Cardiac fibroblast (primary cell): Measurements from ENCODE around the gene LRRC30.

Experiments
- DNase-seq, 2 donors: peaks; one replicate each; pipeline versions ENCODE4 v3.0.0 to v3.0.0-alpha.2; 2010; ENCODE audit warnings: low read depth in 2 of 2
- H3K4me3 ChIP-seq, 2 donors: replicated peaks in 1 of 2; 1 replicate in 1 of 2; 2 replicates in 1 of 2; pipeline ENCODE4 v1.5.1; 2011; ENCODE audit warnings: low read depth in 2 of 2, low read length in 2 of 2, mild to moderate bottlenecking in 2 of 2, moderate library complexity in 1 of 2
- TF ChIP-seq, protein P1 (sequence below): IDR thresholded peaks from one replicate; pipeline ENCODE4 v1.5.1; 2011; ENCODE audit warnings: low read depth, mild to moderate bottlenecking, low read length, inconsistent platforms

The LRRC30 gene

DNA sequence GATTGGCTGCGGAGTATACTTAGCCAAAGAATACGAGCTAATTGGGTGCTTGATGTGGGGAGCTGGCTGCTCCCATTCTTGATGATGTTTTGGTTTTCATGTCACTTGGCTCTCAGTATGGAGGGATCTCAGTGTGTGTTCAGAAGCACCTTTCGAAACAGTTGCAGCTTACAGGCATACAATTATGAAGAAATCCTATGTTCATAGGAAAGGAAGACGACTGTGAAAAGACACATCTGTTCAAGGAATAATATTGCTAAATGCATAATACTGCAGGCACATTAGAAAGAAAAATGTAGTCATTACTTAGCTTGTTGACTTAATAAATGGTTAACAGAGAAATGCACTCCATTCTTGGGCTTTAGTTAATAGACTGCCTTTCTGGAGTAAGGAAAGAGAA, 4.1 kb downstream of the LRRC30 start:
- no peak for DNase-seq
- TF ChIP-seq, protein P1, sequence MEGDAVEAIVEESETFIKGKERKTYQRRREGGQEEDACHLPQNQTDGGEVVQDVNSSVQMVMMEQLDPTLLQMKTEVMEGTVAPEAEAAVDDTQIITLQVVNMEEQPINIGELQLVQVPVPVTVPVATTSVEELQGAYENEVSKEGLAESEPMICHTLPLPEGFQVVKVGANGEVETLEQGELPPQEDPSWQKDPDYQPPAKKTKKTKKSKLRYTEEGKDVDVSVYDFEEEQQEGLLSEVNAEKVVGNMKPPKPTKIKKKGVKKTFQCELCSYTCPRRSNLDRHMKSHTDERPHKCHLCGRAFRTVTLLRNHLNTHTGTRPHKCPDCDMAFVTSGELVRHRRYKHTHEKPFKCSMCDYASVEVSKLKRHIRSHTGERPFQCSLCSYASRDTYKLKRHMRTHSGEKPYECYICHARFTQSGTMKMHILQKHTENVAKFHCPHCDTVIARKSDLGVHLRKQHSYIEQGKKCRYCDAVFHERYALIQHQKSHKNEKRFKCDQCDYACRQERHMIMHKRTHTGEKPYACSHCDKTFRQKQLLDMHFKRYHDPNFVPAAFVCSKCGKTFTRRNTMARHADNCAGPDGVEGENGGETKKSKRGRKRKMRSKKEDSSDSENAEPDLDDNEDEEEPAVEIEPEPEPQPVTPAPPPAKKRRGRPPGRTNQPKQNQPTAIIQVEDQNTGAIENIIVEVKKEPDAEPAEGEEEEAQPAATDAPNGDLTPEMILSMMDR: no peak

DNA sequence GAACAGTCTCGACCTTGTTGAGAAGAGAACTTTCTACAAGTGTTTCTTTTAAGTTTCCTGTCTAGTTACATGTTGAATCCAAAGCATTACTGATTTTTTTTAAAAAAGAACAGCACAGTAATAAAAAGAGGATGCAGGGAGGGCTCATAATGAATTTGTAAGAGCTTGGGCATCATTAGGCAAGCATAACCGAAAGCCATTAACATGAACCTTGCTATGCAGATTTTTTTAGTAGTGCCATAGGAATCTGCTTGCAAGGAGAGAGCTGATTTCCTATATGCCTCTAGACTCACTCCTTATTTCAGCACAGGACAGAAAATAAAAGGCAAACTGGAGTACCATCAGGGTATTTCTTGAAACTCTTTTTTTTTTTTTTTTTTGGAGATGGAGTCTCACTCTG, 5.2 kb downstream of the LRRC30 start:
- H3K4me3 ChIP-seq: no peak overlapping the region
- no peak for DNase-seq
- TF ChIP-seq, protein P1: no peak

More for the DNA sequence above, 4.1 kb downstream of the LRRC30 start:
- no peak overlapping the region for H3K4me3 ChIP-seq

DNA sequence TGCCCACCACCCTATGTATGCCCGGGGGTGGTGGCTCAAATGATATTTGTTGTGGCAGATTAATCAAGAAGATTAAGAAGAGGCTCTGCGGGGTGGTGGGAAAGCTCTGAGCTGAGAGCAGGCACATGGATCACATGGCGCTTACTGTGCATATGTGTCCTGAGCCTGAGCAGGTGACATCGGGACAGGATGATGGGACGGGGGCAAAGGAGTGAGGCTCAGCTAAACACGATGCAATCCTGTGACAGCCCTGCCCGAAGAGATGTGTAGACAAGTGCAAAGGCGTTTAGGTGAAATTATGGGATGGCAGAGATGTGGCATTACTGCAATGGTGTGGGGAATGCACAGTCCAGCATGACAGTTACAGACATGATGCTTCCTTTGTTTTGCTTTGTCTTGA, 6.0 kb downstream of the LRRC30 start:
- no peak for DNase-seq
- TF ChIP-seq, protein P1: no peak
- H3K4me3 ChIP-seq: no peak overlapping the region

DNA sequence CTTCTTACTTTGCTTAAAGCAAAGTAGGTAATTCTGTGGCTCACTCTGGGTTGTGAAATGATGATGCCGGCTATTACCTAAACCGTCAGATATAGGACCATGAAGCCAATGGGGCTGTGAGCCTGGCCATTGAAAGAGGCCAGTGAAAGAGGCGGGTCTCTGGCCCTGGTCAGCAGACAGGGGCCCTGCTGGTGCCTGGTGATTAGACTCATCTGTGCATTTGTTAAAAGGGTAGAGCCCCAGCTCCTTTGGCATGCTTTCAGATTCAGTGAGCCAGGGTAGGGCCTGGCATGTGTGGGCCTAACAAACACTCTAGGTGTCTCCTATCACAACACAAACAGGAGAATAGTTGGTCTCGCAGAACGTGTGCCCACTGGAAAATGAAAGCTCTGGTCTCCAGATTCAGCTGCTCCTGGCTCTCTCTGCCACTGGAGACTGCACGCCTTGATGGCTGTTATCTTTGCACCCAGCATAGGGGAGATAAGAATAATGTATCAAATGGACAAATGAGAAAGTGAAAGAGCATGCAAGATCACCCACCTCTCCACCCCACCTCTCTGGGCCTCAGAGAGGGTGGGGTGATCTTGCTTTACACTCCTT, 6.9 kb downstream of the LRRC30 start:
- no peak for DNase-seq
- H3K4me3 ChIP-seq: no peak overlapping the region
- TF ChIP-seq, protein P1: no peak

DNA sequence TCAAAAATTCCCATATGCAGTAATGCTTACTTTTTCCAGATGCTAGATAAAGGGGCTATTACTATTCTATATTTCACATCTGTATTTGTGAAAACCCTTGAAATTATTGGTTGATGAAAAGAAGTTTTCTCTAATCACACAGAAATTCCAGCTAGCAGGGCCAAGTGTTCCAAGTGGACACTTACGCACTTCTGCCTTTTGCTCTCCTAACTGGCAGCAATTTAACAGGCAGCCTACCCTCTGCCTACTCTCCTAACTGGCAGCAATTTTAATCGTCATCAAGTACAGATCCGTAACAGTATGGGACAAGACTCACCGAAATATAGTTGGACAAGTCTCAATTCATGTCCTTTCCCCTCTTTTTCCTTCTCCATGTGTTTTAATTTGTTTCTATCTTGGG, 12.0 kb downstream of the LRRC30 start:
- no peak overlapping the region for H3K4me3 ChIP-seq
- no peak for DNase-seq
- TF ChIP-seq, protein P1: no peak

DNA sequence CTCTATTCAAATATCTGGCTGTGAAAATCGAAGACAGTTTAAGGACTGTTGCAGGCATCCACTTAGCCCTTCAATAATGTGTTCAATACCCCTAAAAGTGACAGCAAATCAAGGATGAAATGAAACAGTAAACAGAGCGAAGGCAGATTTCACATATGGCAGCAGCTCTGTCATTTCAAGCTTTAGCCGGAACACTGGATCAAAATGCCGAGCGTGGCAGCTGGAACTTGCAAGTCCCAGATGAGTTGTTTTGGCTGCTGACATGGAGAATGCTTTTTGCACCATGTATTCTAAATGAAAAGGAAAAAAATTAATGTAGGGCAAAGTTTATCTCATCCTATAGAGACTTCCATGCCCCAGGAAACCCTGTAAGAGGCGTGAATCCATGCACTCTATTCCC, 18.0 kb downstream of the LRRC30 start:
- no peak for DNase-seq
- TF ChIP-seq, protein P1: no peak
- no peak overlapping the region for H3K4me3 ChIP-seq

DNA sequence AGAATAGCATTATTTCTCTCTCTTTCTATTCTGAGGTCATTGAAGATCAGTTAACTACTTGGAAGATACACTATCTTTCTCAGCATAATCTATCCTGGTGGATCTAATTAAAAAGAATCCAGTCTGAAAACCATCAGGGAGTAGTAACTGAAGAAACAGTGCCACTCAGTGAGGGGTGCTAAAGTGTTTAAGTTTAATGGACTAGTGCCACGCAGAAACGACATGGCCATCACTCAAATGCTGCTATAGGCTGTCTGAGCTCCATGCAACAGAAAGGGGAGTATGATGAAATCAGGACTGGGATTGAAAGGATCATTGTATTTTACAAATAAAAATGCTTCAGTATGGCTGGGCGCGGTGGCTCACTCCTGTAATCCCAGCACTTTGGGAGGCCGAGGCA, 23.3 kb downstream of the LRRC30 start:
- no peak for DNase-seq
- TF ChIP-seq, protein P1: no peak
- no peak overlapping the region for H3K4me3 ChIP-seq
